COLO829 (cell line): ENCODE data around the gene TNNT1.
"Not testable (repeated sequence)": the region's sequence is repeated elsewhere in the genome, so short reads cannot be mapped to it uniquely, and the experiment has no call there.

Experiments
- DNase-seq: peaks from one replicate; pipeline ENCODE4 v3.0.0; 2012; ENCODE audit warnings: low spot score

Gene TNNT1

GRCh38 chr19:55169136-55169535 lies 20.1 kb upstream of the TNNT1 start:
- DNase-seq: no peak

DNA sequence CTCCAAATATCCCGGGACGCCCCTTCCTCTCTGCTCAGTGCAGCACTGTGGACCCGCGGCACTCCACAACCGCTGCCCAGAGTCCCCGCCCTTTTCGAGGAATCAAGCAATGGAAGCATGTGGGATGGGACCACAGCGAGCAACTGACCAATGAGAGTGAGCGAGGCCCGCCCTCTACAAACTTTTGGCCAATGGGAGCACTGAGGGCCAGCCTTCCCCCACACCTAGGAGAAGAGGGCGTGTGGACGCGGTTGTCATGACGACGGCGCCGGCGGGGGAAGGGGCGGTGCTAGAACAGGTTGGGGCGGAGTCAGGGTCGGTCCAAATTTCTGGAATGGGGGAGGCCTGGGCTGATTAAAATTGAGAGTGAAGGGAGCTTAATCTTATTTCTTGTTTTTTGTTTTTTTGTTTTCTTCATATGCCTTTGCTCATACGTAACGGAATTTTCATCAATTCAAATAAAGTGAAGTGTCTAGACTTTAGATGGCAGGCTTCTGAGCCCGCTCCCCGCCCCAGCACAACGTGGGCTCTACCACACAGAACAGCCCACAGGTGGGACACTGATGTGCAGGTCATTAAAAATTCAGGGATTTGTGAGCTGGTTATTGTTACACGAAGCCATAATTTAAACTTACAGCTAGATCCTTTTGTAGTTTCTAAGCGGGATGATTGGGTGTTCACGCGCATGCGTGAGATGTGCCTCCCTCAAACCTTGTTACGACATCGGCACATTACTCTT lies 17.7 kb upstream of the TNNT1 start, which contains the start of gene DNAAF3:
DNAAF3 (minus strand) TSS at position 84 of the 739 bp plus-strand sequence. CDS start 200 bp downstream, outside the sequence.
- DNase-seq: peak; percentile 100

- peak; percentile 79 for DNase-seq
These were observed 17.0 kb upstream of the TNNT1 start for GRCh38 chr19:55165952-55166529.

GRCh38 chr19:55161571-55162322 lies 12.7 kb upstream of the TNNT1 start:
- DNase-seq: no peak

DNA sequence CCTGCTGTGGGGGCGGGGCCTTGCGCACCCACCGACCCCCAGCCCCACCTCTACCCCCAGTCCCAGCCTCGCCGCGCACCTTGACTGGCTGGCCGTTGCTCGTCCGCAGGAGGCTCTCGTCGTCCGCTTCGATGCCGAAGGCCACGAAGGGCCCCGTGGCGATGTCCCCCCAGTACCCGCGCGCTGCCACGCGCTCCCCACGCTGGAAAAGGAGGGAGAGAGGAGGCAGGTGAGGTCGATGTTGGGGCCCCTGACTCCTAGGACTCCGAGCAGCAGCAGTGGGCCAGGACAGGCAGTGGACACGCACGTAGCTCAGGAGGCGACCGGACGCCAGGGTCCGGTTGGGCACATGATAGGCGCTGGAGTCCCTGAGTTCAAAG lies 12.0 kb upstream of the TNNT1 start:
- DNase-seq: no peak

- peak; percentile 99 for DNase-seq
These were observed 11.4 kb upstream of the TNNT1 start for GRCh38 chr19:55160128-55160985.

GRCh38 chr19:55158848-55159749 lies 10.1 kb upstream of the TNNT1 start:
- no peak for DNase-seq

GRCh38 chr19:55158423-55158822 lies 9.4 kb upstream of the TNNT1 start:
- DNase-seq: no peak

- no peak for DNase-seq
These were observed 8.3 kb upstream of the TNNT1 start, which contains the start of gene TNNI3 for GRCh38 chr19:55157064-55157908. TSS of gene TNNI3 (minus strand) at chr19:55157732. CDS start at chr19:55157589, 143 bp downstream.

- peak; percentile 75 for DNase-seq
These were observed 7.4 kb upstream of the TNNT1 start for GRCh38 chr19:55156202-55157063.

- DNase-seq: not testable (repeated sequence)
These were observed 6.8 kb upstream of the TNNT1 start for GRCh38 chr19:55155784-55156183.

DNA sequence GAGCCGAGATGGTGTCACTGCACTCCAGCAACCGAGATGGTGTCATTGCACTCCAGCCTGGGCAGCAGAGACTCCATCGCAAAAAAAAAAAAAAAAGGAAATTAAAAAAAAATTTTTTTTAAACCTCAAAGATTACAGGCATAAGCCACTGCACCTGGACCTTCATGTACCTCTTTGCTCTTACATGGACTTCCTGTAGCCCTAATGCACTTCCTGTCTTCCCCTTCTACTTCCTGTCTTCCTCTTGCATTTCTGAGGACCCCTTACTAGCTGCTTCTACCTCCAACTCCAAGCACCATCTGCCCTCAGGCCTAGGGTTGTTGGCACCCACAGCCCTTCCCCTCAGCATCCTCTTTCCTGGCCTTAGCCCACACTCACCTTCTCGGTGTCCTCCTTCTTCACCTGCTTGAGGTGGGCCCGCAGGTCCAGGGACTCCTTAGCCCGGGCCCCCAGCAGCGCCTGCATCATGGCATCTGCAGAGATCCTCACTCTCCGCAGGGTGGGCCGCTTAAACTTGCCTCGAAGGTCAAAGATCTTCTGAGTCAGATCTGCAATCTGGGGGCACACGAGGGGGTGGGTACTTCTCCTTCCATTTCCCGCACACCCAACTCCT lies 4.8 kb upstream of the TNNT1 start:
- no peak for DNase-seq

DNA sequence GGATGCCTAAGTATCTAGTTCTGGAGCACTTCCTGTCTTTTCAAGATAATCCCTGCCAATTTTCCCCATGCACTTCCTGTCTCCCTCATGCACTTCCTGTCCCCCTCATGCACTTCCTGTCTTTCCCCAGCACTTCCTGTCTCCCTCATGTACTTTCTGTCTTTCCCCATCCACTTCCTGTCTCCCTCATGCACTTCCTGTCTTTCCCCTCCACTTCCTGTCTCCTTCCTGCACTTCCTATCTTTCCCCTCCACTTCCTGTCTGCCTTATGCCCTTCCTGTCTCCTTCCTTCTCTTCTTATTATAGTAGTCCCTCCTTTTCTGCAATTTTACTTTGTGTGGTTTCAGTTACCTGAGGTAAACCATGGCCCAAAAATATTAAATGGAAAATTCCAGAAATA lies 3.0 kb upstream of the TNNT1 start:
- no peak for DNase-seq

- no peak for DNase-seq
These were observed 1.3 kb downstream of the TNNT1 start for GRCh38 chr19:55147545-55148251.

- peak; percentile 85 for DNase-seq
These were observed 2.2 kb downstream of the TNNT1 start for GRCh38 chr19:55146705-55147273.

DNA sequence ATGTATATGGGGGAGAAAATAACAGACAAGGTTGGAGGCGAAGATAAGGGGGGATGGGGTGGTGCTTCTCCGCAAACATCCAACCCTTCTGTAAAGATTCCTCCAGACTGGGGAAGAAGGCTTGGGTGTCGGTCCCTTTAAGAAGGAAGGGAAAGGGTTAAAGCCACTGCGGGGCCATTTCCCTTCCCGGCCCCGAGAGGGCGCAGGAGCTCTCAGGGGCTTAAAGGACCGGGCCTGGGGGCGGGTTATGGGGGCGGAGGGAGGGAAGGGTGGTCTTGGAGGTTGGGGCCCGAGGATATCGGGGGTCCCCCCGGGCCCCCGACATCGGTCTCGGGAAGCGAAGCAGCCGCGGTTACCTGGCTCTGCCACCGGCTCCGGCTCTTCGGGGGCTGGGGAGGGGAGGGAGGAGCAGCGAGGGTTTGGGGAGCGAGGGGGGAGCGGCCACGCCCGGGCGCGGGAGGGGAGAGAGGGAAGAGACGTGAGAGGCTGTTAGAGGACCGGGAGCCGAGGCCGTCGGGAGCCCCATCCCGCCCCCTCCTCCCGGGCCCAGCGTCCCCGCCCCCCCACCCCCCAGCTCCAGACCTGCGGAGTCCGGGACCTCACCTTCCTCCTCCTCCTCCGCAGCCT lies 2.8 kb downstream of the TNNT1 start:
- peak; percentile 86 for DNase-seq

DNA sequence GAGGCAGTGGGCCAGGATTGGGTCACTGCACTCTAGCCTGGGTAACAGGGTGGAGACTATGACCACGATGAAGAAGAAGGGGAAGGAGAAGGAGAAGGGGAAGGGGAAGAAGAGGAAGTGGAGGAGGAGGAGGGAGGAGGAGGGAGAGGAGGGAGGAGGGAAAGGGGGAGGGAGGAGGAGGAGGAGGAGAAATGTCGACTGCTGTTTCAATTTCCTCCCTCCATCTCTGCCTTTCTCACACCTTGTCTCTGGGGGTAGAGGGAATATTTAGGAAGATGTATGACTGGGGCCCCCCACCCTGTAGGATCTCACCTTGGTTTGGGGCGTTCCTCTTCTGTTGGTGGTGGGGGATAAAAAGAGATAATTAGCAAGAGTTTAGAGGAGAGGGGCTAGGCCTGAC lies 3.8 kb downstream of the TNNT1 start:
- DNase-seq: no peak
